Measurements from ENCODE around the gene SMIM7. TPM values are rescaled to one million over a fixed set of nuclear protein-coding genes. Genes with fewer than 3 reads are reported as not detected.

SMIM7 gene
- total and polyA plus RNA-seq, 12 donors: 32.0 to 68.1 (median 39.2) TPM

DNA sequence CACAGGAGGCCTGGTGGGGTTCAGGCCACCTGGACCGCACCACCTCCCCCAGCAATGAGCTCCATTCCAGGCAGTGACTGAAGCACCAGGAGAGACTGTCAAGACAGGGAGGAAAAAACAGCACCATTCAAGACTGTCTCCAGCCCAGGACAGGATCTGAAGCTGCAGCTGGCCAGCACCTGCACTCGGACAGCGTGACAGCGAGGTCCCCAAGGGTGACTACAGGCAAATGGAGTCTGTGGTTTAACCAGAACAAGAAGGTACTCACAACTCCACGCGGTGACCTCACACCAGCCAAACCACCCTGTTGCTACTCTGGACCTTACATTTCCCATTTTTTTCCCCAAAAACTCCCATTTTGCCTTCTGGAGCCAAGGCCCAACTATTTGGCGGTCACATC, 41.7 kb downstream of the SMIM7 start:
- no peak overlapping the region for H3K27ac ChIP-seq
- no peaks in the 10 kb centered on the region for H3K27me3 ChIP-seq
- ATAC-seq (no peak), DNase-seq (no peak)
- intact Hi-C loops (cut with DNase I): no loop called here
- 93 to 96% methylated on average over 7 of the region's 7 CpGs for WGBS, 2 donors
- TF ChIP-seq CTCF (IDR thresholded peaks at IDR 0.05): no peak
- H3K9me3 ChIP-seq: no peaks in the 10 kb centered on the region
- no peak overlapping the region for H3K4me3 ChIP-seq
- H3K36me3 ChIP-seq: peaks cover 0 to 6% (median 0%) of the 10 kb centered on the region in 9 donors
- H3K4me1 ChIP-seq: peaks cover 11 to 84% (median 42%) of the 10 kb centered on the region in 9 donors

GRCh38 chr19:16615808-16616207, 44.1 kb downstream of the SMIM7 start:
- TF ChIP-seq CTCF (IDR thresholded peaks at IDR 0.05): no peak
- Histone ChIP-seq H3K27me3 (no peaks in the 10 kb centered on the region), H3K27ac (no peak overlapping the region), H3K4me3 (no peak overlapping the region), H3K4me1 (peaks cover 14 to 84% (median 60%) of the 10 kb centered on the region in 9 donors), H3K9me3 (no peaks in the 10 kb centered on the region), H3K36me3 (no peaks in the 10 kb centered on the region)
- no peak for ATAC-seq
- intact Hi-C loops (cut with DNase I): no loop called here
- DNase-seq: no peak
- 44 to 52% methylated on average over 1 of the region's 1 CpG for WGBS, 2 donors

GRCh38 chr19:16614941-16615340, 45.0 kb downstream of the SMIM7 start:
- no peak for ATAC-seq
- no peaks in the 10 kb centered on the region for H3K9me3 ChIP-seq
- H3K4me3 ChIP-seq: no peak overlapping the region
- intact Hi-C loops (cut with DNase I): no loop called here
- no peak for DNase-seq
- H3K36me3 ChIP-seq: no peaks in the 10 kb centered on the region
- peaks cover 14 to 84% (median 60%) of the 10 kb centered on the region in 9 donors for H3K4me1 ChIP-seq
- no peaks in the 10 kb centered on the region for H3K27me3 ChIP-seq
- TF ChIP-seq CTCF (IDR thresholded peaks at IDR 0.05): no peak
- no peak overlapping the region for H3K27ac ChIP-seq
- WGBS, 2 donors: 36 to 39% methylated on average over 2 of the region's 2 CpGs

- H3K4me1 ChIP-seq: peaks cover 4 to 82% (median 55%) of the 10 kb centered on the region in 9 donors
- 83 to 85% methylated on average over 2 of the region's 2 CpGs for WGBS, 2 donors
- no peak overlapping the region for H3K4me3 ChIP-seq
- intact Hi-C loops (cut with DNase I): no loop called here
- no peaks in the 10 kb centered on the region for H3K36me3 ChIP-seq
- ATAC-seq (no peak), DNase-seq (no peak)
- H3K27ac ChIP-seq: no peak overlapping the region
- no peaks in the 10 kb centered on the region for H3K9me3 ChIP-seq
- TF ChIP-seq CTCF (IDR thresholded peaks at IDR 0.05): no peak
- H3K27me3 ChIP-seq: no peaks in the 10 kb centered on the region
Measured at GRCh38 chr19:16613841-16614240, 46.1 kb downstream of the SMIM7 start.
